ENCODE data around the gene USP48.

DNA sequence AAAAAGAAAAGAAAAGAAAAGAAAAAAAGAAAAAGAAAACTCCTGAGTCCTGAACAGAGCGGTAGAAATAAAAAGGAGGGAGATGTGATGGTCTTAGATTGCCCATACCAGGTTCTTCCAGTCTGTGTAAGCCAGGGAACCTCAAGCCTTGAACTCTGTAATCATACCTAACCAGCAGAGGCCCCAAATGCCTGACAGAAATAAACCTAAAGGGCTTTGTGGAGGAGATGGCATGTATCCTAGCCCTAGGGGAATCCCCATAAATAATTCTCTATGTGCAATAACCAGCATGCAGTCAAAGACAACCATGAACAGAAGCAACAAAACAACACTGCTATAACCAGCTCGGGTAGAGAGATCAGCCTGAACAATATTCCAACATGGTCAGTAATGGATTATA, 40.4 kb downstream of the USP48 start:
- TF ChIP-seq, protein P1, sequence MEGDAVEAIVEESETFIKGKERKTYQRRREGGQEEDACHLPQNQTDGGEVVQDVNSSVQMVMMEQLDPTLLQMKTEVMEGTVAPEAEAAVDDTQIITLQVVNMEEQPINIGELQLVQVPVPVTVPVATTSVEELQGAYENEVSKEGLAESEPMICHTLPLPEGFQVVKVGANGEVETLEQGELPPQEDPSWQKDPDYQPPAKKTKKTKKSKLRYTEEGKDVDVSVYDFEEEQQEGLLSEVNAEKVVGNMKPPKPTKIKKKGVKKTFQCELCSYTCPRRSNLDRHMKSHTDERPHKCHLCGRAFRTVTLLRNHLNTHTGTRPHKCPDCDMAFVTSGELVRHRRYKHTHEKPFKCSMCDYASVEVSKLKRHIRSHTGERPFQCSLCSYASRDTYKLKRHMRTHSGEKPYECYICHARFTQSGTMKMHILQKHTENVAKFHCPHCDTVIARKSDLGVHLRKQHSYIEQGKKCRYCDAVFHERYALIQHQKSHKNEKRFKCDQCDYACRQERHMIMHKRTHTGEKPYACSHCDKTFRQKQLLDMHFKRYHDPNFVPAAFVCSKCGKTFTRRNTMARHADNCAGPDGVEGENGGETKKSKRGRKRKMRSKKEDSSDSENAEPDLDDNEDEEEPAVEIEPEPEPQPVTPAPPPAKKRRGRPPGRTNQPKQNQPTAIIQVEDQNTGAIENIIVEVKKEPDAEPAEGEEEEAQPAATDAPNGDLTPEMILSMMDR (IDR thresholded peaks at IDR 0.05), result no peak
- TF ChIP-seq POLR2A (IDR thresholded peaks at IDR 0.05) (no peak), POLR2AphosphoS5 (IDR thresholded peaks at IDR 0.05; ENCODE audit: insufficient read depth in 1 of 2, low read depth in 1 of 2) (no peak)

Data from vagina (tissue), 2 donors.